IMR-90 (cell line): Measurements from ENCODE around the gene OR2F2. TPM values are rescaled to one million over a fixed set of nuclear protein-coding genes. Genes with fewer than 3 reads are reported as not detected.

ENCODE experiments used
- ATAC-seq: fragments of 200-7000 bp; cut with Tn5 transposase; 2 replicates; pipeline ENCODE4 v1.9.1; 2020; ENCODE audit warnings: low read depth, mild to moderate bottlenecking, moderate library complexity
- BruUV-seq: library from RNA; stranded (reverse); fragments of 400-500 nt; replicated peaks from 2 replicates; lab custom pipeline; 2021; lab: Mats Ljungman, UMichigan
- CTCF ChIA-PET: fragments of 300-600 bp; formaldehyde crosslinking; extraction: SDS; loops from one replicate; lab custom pipeline; 2021; ENCODE audit warnings: antibody characterized with exemption; lab: Yijun Ruan, JAX
- POLR2A ChIA-PET: fragments of 300-600 bp; sonication (Branson Sonifier 250); formaldehyde crosslinking; loops from one replicate; lab custom pipeline; 2022; ENCODE audit warnings: antibody characterized with exemption; ENCODE audit not compliant: unreplicated experiment; lab: Charles Lee
- DNase-seq: peaks from one replicate; pipeline ENCODE4 v3.0.0; 2013
- H2AFZ ChIP-seq: replicated peaks from 2 replicates; pipeline ENCODE3; 2013; ENCODE audit warnings: low read length, mild to moderate bottlenecking; ENCODE audit not compliant: poor library complexity
- H2AK5ac ChIP-seq: 2 replicates; pipeline ENCODE4 v1.6.1; 2013; ENCODE audit warnings: low read depth, low read length, inconsistent platforms
- H2AK9ac ChIP-seq: replicated peaks from 2 replicates; pipeline ENCODE3; 2013; ENCODE audit warnings: mild to moderate bottlenecking, low read depth, low read length, moderate library complexity; ENCODE audit not compliant: poor library complexity
- H2BK120ac ChIP-seq: 2 replicates; pipeline ENCODE4 v1.6.1; 2013; ENCODE audit warnings: low read depth, low read length, inconsistent platforms
- H2BK15ac ChIP-seq: 3 replicates; pipeline ENCODE4 v1.6.1; 2013; ENCODE audit warnings: low read depth, low read length, inconsistent platforms
- H2BK20ac ChIP-seq: 2 replicates; pipeline ENCODE4 v1.6.1; 2013; ENCODE audit warnings: low read depth, mild to moderate bottlenecking, inconsistent platforms, low read length, moderate library complexity
- H2BK5ac ChIP-seq: 2 replicates; pipeline ENCODE4 v1.6.1; 2013; ENCODE audit warnings: mild to moderate bottlenecking, low read depth, low read length, inconsistent platforms; ENCODE audit not compliant: poor library complexity, severe bottlenecking
- H3K14ac ChIP-seq: replicated peaks from 2 replicates; pipeline ENCODE4 v1.6.1; 2013; ENCODE audit warnings: low read depth, low read length, inconsistent platforms
- H3K18ac ChIP-seq: 2 replicates; pipeline ENCODE4 v1.6.1; 2013; ENCODE audit warnings: low read depth, low read length, control low read depth
- H3K23ac ChIP-seq: 2 replicates; pipeline ENCODE4 v1.6.1; 2013; ENCODE audit warnings: low read depth, low read length, inconsistent platforms
- H3K27ac ChIP-seq: 2 replicates; pipeline ENCODE4 v1.5.1; 2013; ENCODE audit warnings: mild to moderate bottlenecking, control low read depth, low read length; ENCODE audit not compliant: insufficient read depth
- H3K27me3 ChIP-seq: 2 replicates; pipeline ENCODE4 v1.6.1; 2013; ENCODE audit warnings: low read length; ENCODE audit not compliant: control insufficient read depth, insufficient read depth
- H3K36me3 ChIP-seq: 2 replicates; pipeline ENCODE4 v1.6.1; 2013; ENCODE audit warnings: low read length, mixed read lengths; ENCODE audit not compliant: control insufficient read depth, insufficient read depth
- H3K4ac ChIP-seq: 2 replicates; pipeline ENCODE4 v1.6.1; 2013; ENCODE audit warnings: low read depth, low read length, inconsistent platforms
- H3K4me1 ChIP-seq: 2 replicates; pipeline ENCODE4 v1.6.1; 2013; ENCODE audit warnings: low read length, mixed read lengths; ENCODE audit not compliant: control insufficient read depth, insufficient read depth
- H3K4me2 ChIP-seq: 2 replicates; pipeline ENCODE4 v1.6.1; 2013; ENCODE audit warnings: low read depth, mild to moderate bottlenecking, control low read depth, low read length, moderate library complexity
- H3K4me3 ChIP-seq: 2 replicates; pipeline ENCODE4 v1.5.1; 2013; ENCODE audit warnings: low read depth, mild to moderate bottlenecking, control low read depth, low read length, moderate library complexity; ENCODE audit not compliant: insufficient read depth
- H3K56ac ChIP-seq: 2 replicates; pipeline ENCODE4 v1.6.1; 2013; ENCODE audit warnings: low read length, inconsistent platforms; ENCODE audit not compliant: insufficient read depth; ENCODE audit errors: extremely low read depth
- H3K79me1 ChIP-seq, 2 experiments: 2 replicates each; pipeline ENCODE4 v1.6.1; 2013; ENCODE audit warnings: low read length in 2 of 2, inconsistent platforms in 1 of 2, low read depth in 1 of 2
- H3K9ac ChIP-seq: 2 replicates; pipeline ENCODE4 v1.6.1; 2013; ENCODE audit warnings: low read depth, low read length, control low read depth
- H3K9me1 ChIP-seq: 2 replicates; pipeline ENCODE4 v1.6.1; 2013; ENCODE audit warnings: low read length, inconsistent platforms; ENCODE audit not compliant: insufficient read depth
- H3K9me3 ChIP-seq: 2 replicates; pipeline ENCODE4 v1.6.1; 2013; ENCODE audit warnings: low read length; ENCODE audit not compliant: control insufficient read depth, insufficient read depth
- H4K20me1 ChIP-seq: 2 replicates; pipeline ENCODE4 v1.6.1; 2013; ENCODE audit warnings: low read length, inconsistent platforms; ENCODE audit not compliant: insufficient read depth
- H4K5ac ChIP-seq: 2 replicates; pipeline ENCODE4 v1.6.1; 2013; ENCODE audit warnings: mild to moderate bottlenecking, low read depth, low read length, control low read depth
- H4K8ac ChIP-seq, 2 experiments: 2 replicates each; pipeline ENCODE4 v1.6.1; 2013; ENCODE audit warnings: low read depth in 2 of 2, low read length in 2 of 2, control low read depth in 1 of 2, inconsistent platforms in 1 of 2
- H4K91ac ChIP-seq: 2 replicates; pipeline ENCODE4 v1.6.1; 2013; ENCODE audit warnings: low read depth, low read length, inconsistent platforms; ENCODE audit not compliant: insufficient read depth
- CTCF ChIP-seq: conservative IDR thresholded peaks from 2 replicates; pipeline ENCODE4 v1.5.1; 2012; ENCODE audit warnings: mild to moderate bottlenecking, low read depth, low read length, improper control_type of control experiment
- MAZ ChIP-seq: IDR thresholded peaks from 2 replicates; pipeline ENCODE4 v1.6.1; 2012; ENCODE audit warnings: low read depth, mild to moderate bottlenecking, low read length, improper control_type of control experiment, moderate library complexity, borderline replicate concordance
- whole genome bisulfite sequencing, 2 experiments: methylation state at CpG; one replicate each; pipeline versions ENCODE4 v1.1.5 to v1.1.7; 2013; ENCODE audit warnings: missing lambda C conversion rate in 2 of 2; ENCODE audit not compliant: insufficient read length in 1 of 2; ENCODE audit errors: extremely low coverage in 2 of 2; 5-methylcytosine and 5-hydroxymethylcytosine counted together
- dilution Hi-C: fragments of 300-500 bp; cut with HindIII; formaldehyde crosslinking; loops from one replicate; pipeline ENCODE4 v1.14.3; 2018; ENCODE audit warnings: low sequenced_read_pairs; ENCODE audit not compliant: unreplicated experiment
- in situ Hi-C: fragments of 300-500 bp; cut with MboI; formaldehyde crosslinking; loops from 3 replicates; pipeline ENCODE4 v1.14.3; 2019; ENCODE audit warnings: low sequenced_read_pairs, inconsistent platforms, mixed read lengths
- intact Hi-C: fragments of 100-400 bp; cut with micrococcal nuclease; formaldehyde crosslinking; loops from 2 replicates; pipeline ENCODE4 v1.10.0; 2022
- polyA plus RNA-seq, 3 experiments: library from polyadenylated mRNA; depleted of rRNA; stranded (reverse); fragments of >200 nt; gene quantifications; 2 replicates each; pipeline ENCODE4 v1.2.3, GENCODE V29; 2012; ENCODE audit warnings: low replicate concordance in 1 of 3
- total RNA-seq: library from RNA; depleted of rRNA; stranded (reverse); fragments of >200 nt; gene quantifications from 2 replicates; pipeline ENCODE4 v1.2.3, GENCODE V29; 2012

Gene OR2F2
- total and polyA plus RNA-seq, 2 of the 4 experiments (the other 2 are of a cell fraction): not detected

GRCh38 chr7:143975617-143976016 lies 40.6 kb downstream of the OR2F2 start:
- no peak overlapping the region for H2AFZ ChIP-seq
- dilution Hi-C loops: no loop called here
- no peak overlapping the region for H2AK9ac ChIP-seq
- intact Hi-C loops: loop anchor here (5.0 kb wide), 1 partner anchor 38 kb away; the partner anchor contains the start of gene OR2F2
- H3K14ac ChIP-seq: no peak overlapping the region
- H3K36me3 ChIP-seq: no peaks in the 10 kb centered on the region
- no peak overlapping the region for H2BK15ac ChIP-seq
- H4K8ac ChIP-seq: no peak overlapping the region
- H3K9me1 ChIP-seq: no peaks in the 10 kb centered on the region
- peaks cover 3% of the 10 kb centered on the region; the same call in 1 of the 2 replicates for H3K4me1 ChIP-seq
- H3K9me3 ChIP-seq: no peaks in the 10 kb centered on the region
- H4K91ac ChIP-seq: no peak overlapping the region
- H3K27ac ChIP-seq: no peak overlapping the region
- H3K4ac ChIP-seq: no peak overlapping the region
- H3K27me3 ChIP-seq: no peaks in the 10 kb centered on the region
- H2BK120ac ChIP-seq: no peak overlapping the region
- H3K4me2 ChIP-seq: no peak overlapping the region
- ChIA-PET CTCF (interaction anchor here (1.0 to 1.5 kb wide), 2 partner anchors 9 to 41 kb away, joined by 3 to 6 read pairs; no protein-coding TSS in a partner anchor), POLR2A (no interaction called here)
- in situ Hi-C loops: no loop called here
- no peak for TF ChIP-seq MAZ
- TF ChIP-seq CTCF: peak; percentile 34; the same call in 1 of the 2 replicates
- DNase-seq (peak; percentile 31), ATAC-seq (no peak; the same call in 1 of the 2 replicates)
- H3K23ac ChIP-seq: no peak overlapping the region
- H3K4me3 ChIP-seq: no peak overlapping the region
- no TSS peak for BruUV-seq
- H2BK5ac ChIP-seq: no peak overlapping the region
- no peak overlapping the region for H3K56ac ChIP-seq
- H4K5ac ChIP-seq: no peak overlapping the region
- no peaks in the 10 kb centered on the region for H4K20me1 ChIP-seq
- H3K79me1 ChIP-seq: no peaks in the 10 kb centered on the region
- H3K18ac ChIP-seq: no peak overlapping the region
- no CpG with 5 or more reads among the region's 1 CpG for WGBS, 2 experiments
- H3K9ac ChIP-seq: no peak overlapping the region
- no peak overlapping the region for H2AK5ac ChIP-seq
- no peak overlapping the region for H2BK20ac ChIP-seq
